ENCODE measurements around the gene ACTG2.

The ACTG2 gene

GRCh38 chr2:73969356-73969755 is 76.5 kb downstream of the ACTG2 start:
- DNase-seq (ENCODE audit: low spot score), result no peak

Measured in AG08395 (cell line).